Measurements from ENCODE around the gene CCNYL1.
"Not testable (repeated sequence)": the region's sequence is repeated elsewhere in the genome, so short reads cannot be mapped to it uniquely, and the experiment has no call there.

Gene CCNYL1

GRCh38 chr2:207734636-207735512 is 23.4 kb downstream of the CCNYL1 start:
- DNase-seq (ENCODE audit: low read depth) = no peak

GRCh38 chr2:207735513-207735859 is 24.0 kb downstream of the CCNYL1 start:
- not testable (repeated sequence) for DNase-seq (ENCODE audit: low read depth)

GRCh38 chr2:207743514-207743913 is 32.1 kb downstream of the CCNYL1 start:
- no peak for DNase-seq (ENCODE audit: low read depth)

DNA sequence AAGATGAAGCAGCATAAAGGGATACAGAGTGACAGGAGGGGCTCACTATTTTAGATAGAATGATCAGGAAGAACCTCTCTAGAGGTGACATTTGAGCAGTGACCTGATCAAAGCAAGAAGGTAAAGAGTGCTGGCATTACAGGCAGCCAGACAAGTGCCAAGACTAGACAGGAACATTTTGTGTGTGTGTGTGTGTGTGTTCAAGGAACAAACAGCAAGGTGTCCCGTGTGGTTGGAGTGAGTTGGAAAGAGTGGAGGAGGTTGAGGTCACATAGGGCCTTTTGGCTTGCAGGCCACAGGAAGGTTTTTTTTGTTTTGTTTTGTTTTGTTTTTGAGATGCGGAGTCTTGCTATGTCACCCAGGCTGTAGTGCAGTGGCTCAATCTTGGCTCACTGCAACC is 32.6 kb downstream of the CCNYL1 start:
- no peak for DNase-seq (ENCODE audit: low read depth)

GRCh38 chr2:207744451-207744850 is 33.0 kb downstream of the CCNYL1 start:
- no peak for DNase-seq (ENCODE audit: low read depth)

DNA sequence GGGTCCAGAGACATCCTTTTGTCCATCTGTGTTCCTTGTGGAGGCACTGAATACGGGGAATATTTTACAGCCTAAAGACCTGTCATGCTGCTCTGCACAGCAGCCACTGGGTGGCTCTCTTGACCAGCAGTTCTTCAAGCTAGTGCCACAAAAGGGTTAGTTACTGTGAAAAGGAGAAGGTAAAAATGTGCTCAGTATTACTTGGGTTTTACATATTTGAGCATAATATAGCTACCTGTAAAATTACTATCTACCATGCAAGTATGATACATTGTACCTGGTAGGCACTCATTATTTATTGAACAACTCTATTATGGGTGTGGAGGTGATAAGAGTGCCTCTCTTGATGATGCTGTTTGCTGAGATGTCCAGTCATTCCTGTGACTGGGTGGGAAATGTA is 34.7 kb downstream of the CCNYL1 start:
- no peak for DNase-seq (ENCODE audit: low read depth)

DNA sequence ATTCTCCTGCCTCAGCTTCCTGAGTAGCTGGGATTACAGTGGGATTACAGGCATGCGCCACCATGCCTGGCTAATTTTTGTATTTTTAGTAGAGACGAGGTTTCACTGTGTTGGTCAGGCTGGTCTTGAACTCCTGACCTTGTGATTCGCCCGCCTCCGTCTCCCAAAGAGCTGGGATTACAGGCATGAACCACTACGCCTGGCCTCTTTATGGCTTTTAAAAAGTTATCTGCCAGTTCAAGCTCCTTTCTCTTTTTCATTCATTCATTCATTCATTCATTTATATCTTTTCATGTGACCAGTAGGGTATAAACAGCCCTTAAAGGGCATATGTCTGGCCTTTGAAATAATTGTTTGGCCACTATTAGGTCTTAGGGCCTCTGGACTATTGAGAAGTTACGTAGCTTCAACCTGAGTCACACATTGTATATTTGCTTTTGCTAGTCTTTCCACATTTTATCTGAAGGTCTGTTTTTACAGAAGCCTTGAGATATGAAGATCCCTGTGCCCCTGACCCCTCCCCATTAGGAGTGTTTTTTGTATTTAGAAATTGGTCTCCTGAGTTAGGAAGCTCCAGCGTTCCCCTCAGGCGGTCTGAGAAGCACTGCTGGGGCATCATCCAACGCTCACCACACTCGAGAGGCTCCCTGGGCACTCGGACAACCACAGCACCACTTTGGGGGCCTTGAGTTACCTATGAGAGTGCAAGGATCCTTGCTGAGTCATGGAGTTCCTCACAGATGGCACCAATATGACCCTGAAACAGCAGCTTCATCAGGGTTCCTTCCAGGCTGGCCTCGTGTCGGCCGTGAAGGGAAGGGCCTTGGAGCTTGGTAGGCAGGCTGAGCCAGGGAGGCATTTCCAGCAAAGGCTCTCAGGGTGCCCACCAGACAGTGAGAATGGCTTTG is 36.5 kb downstream of the CCNYL1 start:
- DNase-seq (ENCODE audit: low read depth) = no peak

DNA sequence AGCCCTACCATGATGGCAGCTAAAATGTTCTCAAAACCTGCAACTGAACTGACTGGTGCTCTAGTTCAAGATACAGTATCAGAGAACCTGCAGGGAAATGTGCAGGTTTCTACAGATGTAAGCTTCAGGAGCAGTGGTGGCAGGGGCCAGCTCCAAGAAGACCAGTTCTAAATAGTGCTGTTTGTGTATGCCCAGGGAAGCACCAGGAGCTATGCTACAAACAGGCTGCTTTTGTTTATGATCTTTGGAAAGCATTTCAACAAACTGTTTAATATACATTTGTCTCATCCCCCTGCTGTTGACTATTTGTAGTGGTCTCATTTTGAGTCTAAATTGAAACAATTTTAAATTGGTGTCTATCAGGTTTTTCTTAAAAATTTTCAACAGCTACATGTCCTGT is 37.6 kb downstream of the CCNYL1 start:
- DNase-seq (ENCODE audit: low read depth) = no peak

DNA sequence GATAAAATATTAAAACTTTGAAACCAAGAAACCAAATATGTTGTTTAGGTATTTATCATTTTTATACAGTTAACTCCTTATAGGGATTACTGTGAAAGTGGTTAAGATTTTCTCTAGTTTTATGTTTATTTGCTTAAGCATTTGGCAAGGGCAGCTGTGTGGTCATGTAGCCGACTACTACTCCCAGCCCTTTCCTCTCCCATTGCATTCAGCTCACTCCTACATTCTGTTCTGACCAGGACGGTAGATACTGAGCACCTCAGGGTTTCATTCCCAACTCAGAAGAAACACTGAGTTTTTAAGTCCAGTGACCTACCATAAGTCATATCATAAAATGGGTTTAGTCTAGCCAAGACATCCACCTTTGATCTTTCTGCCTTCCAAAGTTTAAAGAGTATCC is 38.4 kb downstream of the CCNYL1 start:
- no peak for DNase-seq (ENCODE audit: low read depth)

DNA sequence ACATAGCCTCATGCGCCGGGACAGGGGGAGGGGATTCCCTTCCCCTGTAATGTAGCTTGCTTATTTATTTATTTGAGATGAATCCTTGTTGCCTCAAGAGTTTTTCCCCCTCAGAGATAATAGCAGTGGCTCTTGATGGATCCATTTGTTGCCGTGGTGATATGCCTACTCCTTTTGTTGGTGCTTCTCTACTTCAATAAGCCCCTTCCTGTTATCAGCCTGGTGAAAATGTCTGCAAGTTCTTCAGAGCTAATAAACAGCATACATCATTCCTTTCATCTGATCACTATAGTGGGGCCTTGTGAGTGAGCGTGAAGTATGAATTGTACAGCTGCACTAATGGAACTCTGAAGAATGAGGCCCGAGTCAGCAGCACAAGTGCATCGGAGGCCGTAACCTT is 38.9 kb downstream of the CCNYL1 start:
- DNase-seq (ENCODE audit: low read depth) = no peak

- no peak for DNase-seq (ENCODE audit: low read depth)
These were observed 39.4 kb downstream of the CCNYL1 start for GRCh38 chr2:207750876-207751275.

DNA sequence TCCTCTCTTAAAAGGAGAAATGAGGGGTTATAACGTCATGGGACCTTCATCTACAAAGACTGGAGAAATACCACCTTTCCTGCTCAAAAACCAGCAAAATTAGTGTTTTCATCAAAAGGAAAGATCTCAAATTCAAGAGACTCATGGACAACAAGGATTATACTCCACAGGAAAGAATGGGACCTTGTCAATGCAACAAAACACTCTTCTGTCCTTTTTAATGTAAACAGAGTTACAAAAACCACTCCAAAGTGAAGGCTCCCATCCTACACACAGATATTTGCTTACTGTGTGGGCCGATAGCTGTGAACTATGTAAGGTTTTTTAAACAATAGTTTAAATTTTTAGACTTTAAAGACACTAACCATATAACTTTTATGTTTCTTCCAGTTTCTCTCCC is 42.2 kb downstream of the CCNYL1 start:
- DNase-seq (ENCODE audit: low read depth) = not testable (repeated sequence)

DNA sequence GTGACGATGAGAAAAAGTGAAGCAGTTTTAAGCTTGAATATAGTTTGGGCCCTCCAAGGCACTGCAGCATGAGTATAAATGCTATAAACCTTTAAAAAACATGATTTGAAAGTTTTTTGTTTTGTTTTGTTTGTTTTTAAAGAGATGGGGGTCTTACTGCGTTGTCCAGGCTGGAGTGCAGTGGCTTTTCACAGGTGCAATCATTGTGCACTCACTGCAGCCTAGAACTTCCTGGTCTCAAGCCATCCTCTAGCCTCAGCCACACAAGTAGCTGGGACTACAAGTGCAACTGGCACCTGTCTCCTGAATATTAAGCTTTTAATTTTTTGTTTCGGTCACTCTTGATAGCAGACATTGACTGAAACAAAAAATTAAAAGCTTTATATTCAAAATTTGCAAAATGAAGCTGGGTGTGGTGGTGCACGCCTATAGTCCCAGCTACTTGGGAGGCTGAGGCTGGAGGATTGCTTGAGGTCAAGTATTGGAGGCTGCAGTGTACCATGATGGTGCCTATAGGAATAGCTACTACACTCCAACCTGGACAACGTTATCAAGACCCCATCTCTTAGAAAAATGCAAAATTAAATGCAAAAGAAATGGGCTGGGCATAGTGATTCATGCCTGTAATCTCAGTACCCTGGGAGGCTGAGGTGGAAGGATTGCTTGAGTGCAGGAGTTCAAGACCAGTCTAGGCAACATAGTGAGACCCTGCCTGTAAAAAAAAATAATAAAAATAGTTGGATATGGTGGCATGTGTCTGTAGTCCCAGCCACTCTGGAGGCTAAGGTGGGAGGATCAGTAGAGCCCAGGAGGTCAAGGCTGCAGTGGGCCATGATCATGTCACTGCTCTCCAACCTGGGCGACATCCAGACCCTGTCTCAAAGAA is 43.3 kb downstream of the CCNYL1 start:
- DNase-seq (ENCODE audit: low read depth) = no peak

DNA sequence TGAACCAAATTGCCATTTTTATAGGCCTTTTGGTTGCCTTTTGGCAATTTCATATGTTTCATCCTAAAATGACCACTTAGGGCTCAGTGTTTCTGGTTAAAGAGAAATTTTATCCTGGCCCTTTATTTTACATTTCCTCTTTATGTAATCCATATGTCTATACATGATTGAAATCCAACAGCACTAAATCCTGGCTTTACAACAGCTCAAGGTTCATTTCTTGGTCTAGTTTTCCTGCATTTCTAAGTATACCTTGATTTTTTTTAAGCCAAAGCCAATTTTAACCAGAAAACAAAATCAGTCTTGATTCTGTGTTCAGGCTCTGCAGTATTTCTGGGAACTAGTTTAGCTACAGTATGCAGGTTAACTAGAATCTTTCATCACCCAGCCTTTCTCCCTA is 46.6 kb downstream of the CCNYL1 start:
- DNase-seq (ENCODE audit: low read depth) = no peak

DNA sequence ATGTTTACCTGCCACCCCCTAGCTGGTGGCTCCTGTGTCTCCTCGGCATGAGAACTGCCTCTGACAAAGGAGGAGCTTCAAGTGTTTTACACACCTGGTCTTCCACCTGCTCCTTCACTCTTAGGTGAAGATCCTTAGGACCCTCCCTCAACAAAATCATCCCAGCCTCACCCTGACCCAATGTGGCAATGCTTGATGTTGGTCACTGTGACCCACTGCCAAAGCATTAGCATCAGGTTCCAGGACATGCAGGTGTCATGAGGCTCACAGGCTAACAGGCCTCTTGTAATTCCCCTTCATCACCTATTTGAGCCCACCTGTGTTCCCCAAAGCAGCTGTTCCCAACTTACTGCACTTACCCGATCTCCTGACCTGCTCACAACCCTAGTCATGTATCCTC is 48.5 kb downstream of the CCNYL1 start:
- DNase-seq (ENCODE audit: low read depth) = no peak

GRCh38 chr2:207760453-207760852 is 49.0 kb downstream of the CCNYL1 start:
- no peak for DNase-seq (ENCODE audit: low read depth)

DNA sequence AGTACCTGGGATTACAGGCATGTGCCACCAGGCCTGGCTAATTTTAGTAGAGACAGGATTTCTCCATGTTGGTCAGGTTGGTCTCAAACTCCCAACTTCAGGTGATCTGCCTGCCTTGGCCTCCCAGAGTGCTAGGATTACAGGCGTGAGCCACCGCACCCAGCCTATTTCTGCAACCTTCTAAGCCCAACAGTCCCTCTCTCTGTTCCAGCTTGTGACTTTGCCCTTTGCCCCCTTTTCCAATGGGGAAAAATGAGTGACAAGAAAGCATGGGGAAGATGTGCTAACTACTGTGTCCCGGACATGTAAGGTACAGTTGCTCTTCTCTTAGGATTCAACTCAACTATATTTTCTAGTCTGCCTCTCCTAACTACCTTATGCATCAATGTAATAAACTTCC is 50.0 kb downstream of the CCNYL1 start:
- DNase-seq (ENCODE audit: low read depth) = not testable (repeated sequence)

- no peak for DNase-seq (ENCODE audit: low read depth)
These were observed 50.7 kb downstream of the CCNYL1 start for GRCh38 chr2:207762146-207762545.

DNA sequence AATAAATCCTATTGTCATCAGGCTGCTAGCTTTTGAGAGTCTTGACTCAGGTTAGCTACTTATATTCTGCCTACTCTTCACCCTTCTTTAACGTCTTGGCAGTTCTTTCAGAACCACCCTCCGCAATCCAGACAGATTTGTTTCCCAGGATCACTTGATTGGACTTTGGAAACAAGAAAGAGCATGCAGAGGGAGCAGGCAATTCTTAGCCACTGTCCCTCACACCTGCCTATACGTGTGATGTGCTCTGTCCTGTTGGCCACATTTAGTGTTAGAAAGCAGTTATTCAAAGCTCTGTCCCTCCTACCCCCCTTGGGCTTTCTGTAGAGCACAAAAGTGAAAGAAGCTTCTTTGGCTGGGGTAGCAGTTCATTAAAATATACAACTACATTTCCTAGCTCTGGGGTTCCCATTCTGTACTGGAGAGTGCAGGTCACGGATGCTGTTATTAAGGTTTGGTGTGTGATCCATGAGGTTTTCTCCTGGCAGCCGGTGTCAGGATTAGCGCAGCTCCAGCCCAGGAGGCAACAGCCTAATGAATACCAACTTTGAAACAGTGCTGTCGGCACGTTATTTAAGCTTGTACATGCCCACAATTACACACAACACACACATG is 52.0 kb downstream of the CCNYL1 start:
- DNase-seq (ENCODE audit: low read depth) = no peak

DNA sequence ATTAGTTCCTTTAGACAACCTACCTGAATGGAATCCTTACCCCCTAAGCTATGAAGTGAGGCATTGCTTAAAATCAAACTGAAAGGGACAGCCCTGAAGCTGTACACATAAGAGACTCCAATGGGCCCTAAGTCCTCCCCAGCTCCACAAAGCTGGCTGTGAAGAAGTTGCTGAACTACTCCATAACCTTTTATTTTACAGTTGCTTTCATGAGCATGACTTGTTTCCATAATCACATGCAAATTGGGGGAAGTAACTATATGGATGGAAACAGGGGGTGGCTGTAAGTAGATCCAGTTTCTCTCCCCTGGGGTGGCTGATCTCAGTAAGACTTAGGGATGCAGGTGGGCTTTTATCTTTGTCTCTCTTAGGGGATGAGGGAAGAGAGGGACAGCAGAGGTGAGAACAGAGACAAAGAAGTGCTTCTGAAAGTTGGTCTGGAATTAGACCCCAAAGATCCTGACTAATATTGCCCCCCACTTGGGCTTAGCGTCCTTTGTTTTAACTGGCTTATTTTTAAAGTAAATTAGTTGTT is 52.7 kb downstream of the CCNYL1 start:
- no peak for DNase-seq (ENCODE audit: low read depth)

GRCh38 chr2:207765547-207765946 is 54.1 kb downstream of the CCNYL1 start:
- no peak for DNase-seq (ENCODE audit: low read depth)

Data from stimulated activated CD8-positive, alpha-beta memory T cell treated with anti-CD3 and anti-CD28 coated beads, Interleukin-7, amount 100 ng/mL, for 24 hours (primary cell).